H9 (cell line): ENCODE data around the gene MXRA7. TPM values are rescaled to one million over a fixed set of nuclear protein-coding genes. Genes with fewer than 3 reads are reported as not detected.
A peak's percentile ranks its signal among the peaks of the same experiment; 100 is the strongest.

Experiments used
- DNase-seq: peaks from one replicate; pipeline ENCODE4 v3.0.0-alpha.2; 2017
- H2AFZ ChIP-seq: one replicate; pipeline ENCODE4 v1.6.1; 2013; ENCODE audit warnings: mild to moderate bottlenecking, low read length, control low read depth, moderate library complexity
- H2AK5ac ChIP-seq: 2 replicates; pipeline ENCODE4 v1.6.1; 2013; ENCODE audit warnings: low read length, control low read depth, mixed read lengths; ENCODE audit not compliant: insufficient read length
- H2BK120ac ChIP-seq: one replicate; pipeline ENCODE4 v1.6.1; 2013; ENCODE audit warnings: low read depth, mild to moderate bottlenecking, low read length, control low read depth, inconsistent platforms; ENCODE audit not compliant: poor library complexity, severe bottlenecking
- H2BK12ac ChIP-seq: 2 replicates; pipeline ENCODE4 v1.6.1; 2013; ENCODE audit warnings: low read length, control low read depth, mixed read lengths, low read depth; ENCODE audit not compliant: insufficient read length
- H2BK15ac ChIP-seq: 2 replicates; pipeline ENCODE4 v1.6.1; 2013; ENCODE audit warnings: low read depth, low read length, control low read depth
- H2BK20ac ChIP-seq: one replicate; pipeline ENCODE4 v1.6.1; 2013; ENCODE audit warnings: low read depth, mild to moderate bottlenecking, low read length, control low read depth, inconsistent platforms; ENCODE audit not compliant: poor library complexity, severe bottlenecking
- H2BK5ac ChIP-seq: 2 replicates; pipeline ENCODE4 v1.6.1; 2013; ENCODE audit warnings: low read length, control low read depth, mixed read lengths; ENCODE audit not compliant: insufficient read length
- H3K14ac ChIP-seq: 2 replicates; pipeline ENCODE4 v1.6.1; 2013; ENCODE audit warnings: low read length, control low read depth; ENCODE audit not compliant: insufficient read depth
- H3K18ac ChIP-seq: 2 replicates; pipeline ENCODE4 v1.6.1; 2013; ENCODE audit warnings: low read depth, mild to moderate bottlenecking, mixed read lengths, low read length, control low read depth; ENCODE audit not compliant: insufficient read length
- H3K23ac ChIP-seq: 2 replicates; pipeline ENCODE4 v1.6.1; 2013; ENCODE audit warnings: low read length, control low read depth, mixed read lengths, low read depth; ENCODE audit not compliant: insufficient read length
- H3K23me2 ChIP-seq: 2 replicates; pipeline ENCODE4 v1.6.1; 2013; ENCODE audit warnings: low read depth, mild to moderate bottlenecking, mixed read lengths, low read length, control low read depth; ENCODE audit not compliant: insufficient read length, poor library complexity, severe bottlenecking
- H3K27ac ChIP-seq: 2 replicates; pipeline ENCODE4 v1.5.1; 2013; ENCODE audit warnings: low read length, control low read depth, mixed read lengths, low read depth; ENCODE audit not compliant: insufficient read length
- H3K27me3 ChIP-seq: 2 replicates; pipeline ENCODE4 v1.6.1; 2013; ENCODE audit warnings: low read length, control low read depth, inconsistent platforms; ENCODE audit not compliant: insufficient read depth
- H3K4ac ChIP-seq: 2 replicates; pipeline ENCODE4 v1.6.1; 2013; ENCODE audit warnings: low read depth, mild to moderate bottlenecking, control low read depth, inconsistent platforms, low read length, moderate library complexity
- H3K4me1 ChIP-seq: 2 replicates; pipeline ENCODE4 v1.6.1; 2013; ENCODE audit warnings: low read length, control low read depth, inconsistent platforms; ENCODE audit not compliant: insufficient read depth
- H3K4me2 ChIP-seq: 2 replicates; pipeline ENCODE4 v1.6.1; 2013; ENCODE audit warnings: low read length, control low read depth, mixed read lengths; ENCODE audit not compliant: insufficient read length, insufficient read depth
- H3K56ac ChIP-seq: 2 replicates; pipeline ENCODE4 v1.6.1; 2013; ENCODE audit warnings: low read depth, mild to moderate bottlenecking, mixed read lengths, low read length, control low read depth; ENCODE audit not compliant: insufficient read length
- H3K79me1 ChIP-seq: 2 replicates; pipeline ENCODE4 v1.6.1; 2013; ENCODE audit warnings: low read depth, mild to moderate bottlenecking, moderate library complexity, low read length, control low read depth, inconsistent platforms; ENCODE audit not compliant: insufficient read depth, poor library complexity, severe bottlenecking
- H3K79me2 ChIP-seq: 2 replicates; pipeline ENCODE4 v1.6.1; 2013; ENCODE audit warnings: low read length, control low read depth, inconsistent platforms; ENCODE audit not compliant: insufficient read depth
- H3K9ac ChIP-seq: 2 replicates; pipeline ENCODE4 v1.6.1; 2013; ENCODE audit warnings: low read length, control low read depth, mixed read lengths; ENCODE audit not compliant: insufficient read length; ENCODE audit errors: extremely low read depth
- H3K9me3 ChIP-seq: one replicate; pipeline ENCODE4 v1.6.1; 2013; ENCODE audit warnings: low read depth, low read length, inconsistent platforms; ENCODE audit not compliant: control insufficient read depth
- H3T11ph ChIP-seq: one replicate; pipeline ENCODE4 v1.6.1; 2013; ENCODE audit warnings: mild to moderate bottlenecking, low read length, control low read depth, inconsistent platforms
- H4K20me1 ChIP-seq: one replicate; pipeline ENCODE4 v1.6.1; 2013; ENCODE audit not compliant: control insufficient read depth, insufficient read length, insufficient read depth
- H4K5ac ChIP-seq: 2 replicates; pipeline ENCODE4 v1.6.1; 2013; ENCODE audit warnings: low read depth, mild to moderate bottlenecking, mixed read lengths, low read length, control low read depth; ENCODE audit not compliant: insufficient read length
- H4K8ac ChIP-seq: replicated peaks from 2 replicates; pipeline ENCODE4 v1.6.1; 2013; ENCODE audit warnings: low read length, control low read depth, mixed read lengths, low read depth; ENCODE audit not compliant: insufficient read length
- H4K91ac ChIP-seq: 2 replicates; pipeline ENCODE4 v1.6.1; 2013; ENCODE audit warnings: low read depth, mild to moderate bottlenecking, moderate library complexity, mixed read lengths, low read length, control low read depth; ENCODE audit not compliant: insufficient read length
- H3K27ac Mint-ChIP-seq, 3 experiments: 2 replicates in 2 of 3; 3 replicates in 1 of 3; pipeline ENCODE4 v1.8.0; 2020 to 2021; ENCODE audit warnings: mixed read lengths in 3 of 3, mild to moderate bottlenecking in 1 of 3, moderate library complexity in 1 of 3
- H3K27me3 Mint-ChIP-seq: 2 replicates; pipeline ENCODE4 v1.8.0; 2021; ENCODE audit warnings: low read depth, mild to moderate bottlenecking, moderate library complexity, mixed read lengths
- H3K36me3 Mint-ChIP-seq, 3 experiments: 2 replicates in 2 of 3; 3 replicates in 1 of 3; pipeline ENCODE4 v1.8.0; 2020 to 2021; ENCODE audit warnings: low read depth in 3 of 3, mixed read lengths in 3 of 3; ENCODE audit not compliant: insufficient read depth in 1 of 3
- H3K4me1 Mint-ChIP-seq, 2 experiments: 2 replicates each; pipeline ENCODE4 v1.8.0; 2020; ENCODE audit warnings: mixed read lengths in 2 of 2
- H3K4me3 Mint-ChIP-seq, 2 experiments: 2 replicates in 1 of 2; 3 replicates in 1 of 2; pipeline ENCODE4 v1.8.0; 2020 to 2021; ENCODE audit warnings: mild to moderate bottlenecking in 2 of 2, mixed read lengths in 2 of 2, moderate library complexity in 1 of 2
- H3K9me3 Mint-ChIP-seq, 2 experiments: 2 replicates in 1 of 2; 3 replicates in 1 of 2; pipeline ENCODE4 v1.8.0; 2020; ENCODE audit warnings: mild to moderate bottlenecking in 2 of 2, mixed read lengths in 2 of 2, moderate library complexity in 1 of 2
- CTCF ChIP-seq: fragments of 200-600 bp; sonication (generic); conservative IDR thresholded peaks from 3 replicates; pipeline ENCODE4 v1.8.0; 2021; ENCODE audit warnings: antibody characterized with exemption, mild to moderate bottlenecking
- WGBS: extraction: QIAGEN DNeasy Blood & Tissue Kit; methylation state at CpG from one replicate; pipeline ENCODE4 v1.1.7; 2013; ENCODE audit warnings: missing lambda C conversion rate, low lambda C conversion rate, mixed read lengths; ENCODE audit not compliant: insufficient read length; ENCODE audit errors: extremely low coverage; 5-methylcytosine and 5-hydroxymethylcytosine counted together
- microRNA-seq: library from miRNA; unstranded; fragments of <30 nt; microRNA quantifications from one replicate; pipeline ENCODE4, GENCODE V29; 2020; ENCODE audit warnings: borderline microRNAs expressed
- total RNA-seq: library from RNA; stranded (reverse); gene quantifications from 2 replicates; pipeline ENCODE4 v1.2.1, GENCODE V29; 2021

MXRA7 gene
- total RNA-seq, 1 experiment from 2014 or later: 28.2 TPM

GRCh38 chr17:76630151-76630550 is 80.6 kb downstream of the MXRA7 start:
- Mint-ChIP-seq H3K9me3 (no peaks in the 10 kb centered on the region), H3K27me3 (peaks cover 2% of the 10 kb centered on the region), H3K36me3 (no peaks in the 10 kb centered on the region), H3K27ac (no peak overlapping the region; a peak in 2 of 7 replicates), H3K4me3 (no peak overlapping the region), H3K4me1 (peaks cover 27 to 32% of the 10 kb centered on the region in 2 experiments)
- Histone ChIP-seq H3K9me3 (no peaks in the 10 kb centered on the region), H2AFZ (no peak overlapping the region), H3K4me1 (peaks cover 2% of the 10 kb centered on the region; the same call in 1 of the 2 replicates), H3K23ac (no peak overlapping the region), H3K23me2 (no peaks in the 10 kb centered on the region), H4K8ac (no peak overlapping the region), H4K20me1 (no peaks in the 10 kb centered on the region), H3K4me2 (no peak overlapping the region), H3K14ac (no peak overlapping the region), H2BK15ac (no peak overlapping the region), H2BK12ac (no peak overlapping the region), H2BK5ac (no peak overlapping the region), H4K91ac (no peak overlapping the region), H2AK5ac (no peak overlapping the region), H3K4ac (no peak overlapping the region), H3K27me3 (no peaks in the 10 kb centered on the region), H3K79me1 (no peaks in the 10 kb centered on the region), H4K5ac (no peak overlapping the region), H3K56ac (no peak overlapping the region), H3T11ph (no peak overlapping the region), H3K27ac (no peak overlapping the region), H2BK20ac (no peak overlapping the region), H3K9ac (no peak overlapping the region), H3K18ac (no peak overlapping the region), H2BK120ac (no peak overlapping the region), H3K79me2 (no peaks in the 10 kb centered on the region)
- no CpG with 5 or more reads among the region's 6 CpGs for WGBS
- peak; percentile 57 for DNase-seq
- TF ChIP-seq CTCF: no peak

Small RNA genes within 50 kb of the gene (microRNA-seq; reads per million reads assigned to microRNA genes)
- gene MIR636: 1.2 reads per million, percentile 3 among the genes with 10 or more reads in this experiment

Other genes starting within 250 kb of the MXRA7 start
- gene AANAT, start 243.4 kb downstream of the MXRA7 start, total RNA-seq: 0.15 and 0.55 TPM in 2 replicates
- 17.1 and 19.7 TPM in 2 replicates for gene RHBDF2, start 209.5 kb downstream of the MXRA7 start, total RNA-seq
- gene CYGB, start 173.3 kb downstream of the MXRA7 start, total RNA-seq: 2.4 and 2.8 TPM in 2 replicates
- 0.42 and 0.46 TPM in 2 replicates for gene PRCD, start 170.9 kb downstream of the MXRA7 start, total RNA-seq
- gene ST6GALNAC2, start 125.1 kb downstream of the MXRA7 start, total RNA-seq: 0.37 and 0.46 TPM in 2 replicates
- not detected in 2 replicates for gene ST6GALNAC1, start 67.2 kb downstream of the MXRA7 start, total RNA-seq
- gene JMJD6, start 15.6 kb upstream of the MXRA7 start, total RNA-seq: 26.3 and 28.9 TPM in 2 replicates
- gene METTL23, start 15.9 kb upstream of the MXRA7 start, total RNA-seq: 25.6 and 29.9 TPM in 2 replicates
- 578 and 591 TPM in 2 replicates for gene SRSF2, start 26.4 kb upstream of the MXRA7 start, total RNA-seq
- gene MFSD11, start 27.2 kb upstream of the MXRA7 start, total RNA-seq: 19.9 and 21.8 TPM in 2 replicates
- gene MGAT5B, start 157.4 kb upstream of the MXRA7 start, total RNA-seq: 4.6 and 4.9 TPM in 2 replicates